ENCODE data around the gene ADH1B. TPM values are rescaled to one million over a fixed set of nuclear protein-coding genes. Genes with fewer than 3 reads are reported as not detected.

The ADH1B gene
- total RNA-seq, 1 donor from 2014 or later, result 0.08 TPM

GRCh38 chr4:99317354-99317753 lies 3.8 kb downstream of the ADH1B start:
- no peaks in the 10 kb centered on the region for H3K27me3 ChIP-seq (ENCODE audit: control insufficient read depth, insufficient read depth, low read length)
- H3K4me3 ChIP-seq (ENCODE audit: low read depth, low read length), result no peak overlapping the region
- DNase-seq (ENCODE audit: low read depth), result no peak
- no peak for TF ChIP-seq CTCF (IDR thresholded peaks at IDR 0.05; ENCODE audit: insufficient read depth, low read length, poor library complexity, severe bottlenecking)
- no peaks in the 10 kb centered on the region for H3K36me3 ChIP-seq (ENCODE audit: control insufficient read depth, insufficient read depth, low read length)

DNA sequence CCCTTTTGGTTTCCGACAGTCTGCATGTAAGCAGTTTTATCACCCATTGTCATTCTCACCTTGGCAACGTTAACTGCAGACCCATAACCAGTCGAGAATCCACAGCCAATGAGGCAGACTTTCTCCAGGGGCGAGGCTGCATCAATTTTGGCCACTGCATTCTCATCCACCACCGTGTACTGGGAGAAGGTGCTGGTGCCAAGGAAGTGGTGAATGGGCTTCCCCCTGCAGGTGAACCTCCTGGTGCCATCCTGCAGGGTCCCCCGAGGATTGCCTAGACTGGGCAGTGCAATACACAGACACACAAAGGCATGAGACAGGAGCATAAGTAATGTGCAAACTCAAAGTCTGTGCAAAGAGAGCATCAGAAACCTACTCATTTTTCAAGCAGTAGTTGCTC lies 5.4 kb downstream of the ADH1B start:
- Histone ChIP-seq H3K27me3 (ENCODE audit: control insufficient read depth, insufficient read depth, low read length) (no peaks in the 10 kb centered on the region), H3K4me3 (ENCODE audit: low read depth, low read length) (no peak overlapping the region), H3K36me3 (ENCODE audit: control insufficient read depth, insufficient read depth, low read length) (no peaks in the 10 kb centered on the region)
- no peak for TF ChIP-seq CTCF (IDR thresholded peaks at IDR 0.05; ENCODE audit: insufficient read depth, low read length, poor library complexity, severe bottlenecking)
- no peak for DNase-seq (ENCODE audit: low read depth)

GRCh38 chr4:99314211-99314610 lies 7.0 kb downstream of the ADH1B start:
- no peak for TF ChIP-seq CTCF (IDR thresholded peaks at IDR 0.05; ENCODE audit: insufficient read depth, low read length, poor library complexity, severe bottlenecking)
- no peak overlapping the region for H3K4me3 ChIP-seq (ENCODE audit: low read depth, low read length)
- no peak for DNase-seq (ENCODE audit: low read depth)
- H3K36me3 ChIP-seq (ENCODE audit: control insufficient read depth, insufficient read depth, low read length), result no peaks in the 10 kb centered on the region
- no peaks in the 10 kb centered on the region for H3K27me3 ChIP-seq (ENCODE audit: control insufficient read depth, insufficient read depth, low read length)

- no peaks in the 10 kb centered on the region for H3K27me3 ChIP-seq (ENCODE audit: control insufficient read depth, insufficient read depth, low read length)
- no peak overlapping the region for H3K4me3 ChIP-seq (ENCODE audit: low read depth, low read length)
- no peak for TF ChIP-seq CTCF (IDR thresholded peaks at IDR 0.05; ENCODE audit: insufficient read depth, low read length, poor library complexity, severe bottlenecking)
- no peak for DNase-seq (ENCODE audit: low read depth)
- H3K36me3 ChIP-seq (ENCODE audit: control insufficient read depth, insufficient read depth, low read length), result no peaks in the 10 kb centered on the region
These were observed 10.8 kb downstream of the ADH1B start for GRCh38 chr4:99310389-99310788.

GRCh38 chr4:99305638-99306400 lies 15.4 kb downstream of the ADH1B start:
- no peak overlapping the region for H3K4me3 ChIP-seq (ENCODE audit: low read depth, low read length)
- H3K27me3 ChIP-seq (ENCODE audit: control insufficient read depth, insufficient read depth, low read length), result no peaks in the 10 kb centered on the region
- H3K36me3 ChIP-seq (ENCODE audit: control insufficient read depth, insufficient read depth, low read length), result no peaks in the 10 kb centered on the region
- no peak for DNase-seq (ENCODE audit: low read depth)
- TF ChIP-seq CTCF (IDR thresholded peaks at IDR 0.05; ENCODE audit: insufficient read depth, low read length, poor library complexity, severe bottlenecking), result no peak
